Anterior cingulate cortex (tissue), 58 donors: ENCODE data around the gene HECA.
"Not testable (repeated sequence)": the region's sequence is repeated elsewhere in the genome, so short reads cannot be mapped to it uniquely, and the experiment has no call there.

Experiments
- DNase-seq, 58 donors: peaks; one replicate each; lab custom pipeline; 2025; lab: John Stamatoyannopoulos, UW

The HECA gene

GRCh38 chr6:139156102-139156501 is 21.2 kb downstream of the HECA start:
- no peak for DNase-seq

GRCh38 chr6:139156551-139156950 is 21.7 kb downstream of the HECA start:
- no peak for DNase-seq

- not testable (repeated sequence) for DNase-seq
Measured at GRCh38 chr6:139157086-139157485, 22.2 kb downstream of the HECA start.

GRCh38 chr6:139159016-139159415 is 24.1 kb downstream of the HECA start:
- DNase-seq, result no peak

- no peak for DNase-seq
Measured at GRCh38 chr6:139161169-139161568, 26.3 kb downstream of the HECA start.

GRCh38 chr6:139161817-139162284 is 27.0 kb downstream of the HECA start:
- DNase-seq, result no peak

- DNase-seq, result no peak
Measured at GRCh38 chr6:139164001-139164400, 29.1 kb downstream of the HECA start.

GRCh38 chr6:139165324-139165723 is 30.4 kb downstream of the HECA start:
- DNase-seq, result no peak

- DNase-seq, result no peak
Measured at GRCh38 chr6:139166238-139166955, 31.5 kb downstream of the HECA start.

GRCh38 chr6:139166956-139167313 is 32.1 kb downstream of the HECA start:
- DNase-seq, result no peak

- DNase-seq, result no peak
Measured at GRCh38 chr6:139172151-139172550, 37.3 kb downstream of the HECA start.

GRCh38 chr6:139172567-139172966 is 37.7 kb downstream of the HECA start:
- no peak for DNase-seq

- DNase-seq, result no peak
Measured at GRCh38 chr6:139173172-139173571, 38.3 kb downstream of the HECA start.

- DNase-seq, result no peak
Measured at GRCh38 chr6:139173822-139174221, 38.9 kb downstream of the HECA start.

- no peak for DNase-seq
Measured at GRCh38 chr6:139174961-139175360, 40.1 kb downstream of the HECA start.

- DNase-seq, result no peak
Measured at GRCh38 chr6:139175389-139175948, 40.6 kb downstream of the HECA start.

- no peak for DNase-seq
Measured at GRCh38 chr6:139181236-139181635, 46.4 kb downstream of the HECA start.

GRCh38 chr6:139184047-139184446 is 49.2 kb downstream of the HECA start:
- DNase-seq, result no peak

- no peak for DNase-seq
Measured at GRCh38 chr6:139184459-139184858, 49.6 kb downstream of the HECA start.

GRCh38 chr6:139186242-139186641 is 51.4 kb downstream of the HECA start:
- DNase-seq, result no peak

GRCh38 chr6:139186692-139187091 is 51.8 kb downstream of the HECA start:
- DNase-seq, result no peak

- DNase-seq, result no peak
Measured at GRCh38 chr6:139187489-139187888, 52.6 kb downstream of the HECA start.
